GM12878 (cell line): Measurements from ENCODE around the gene CHAC2. TPM values are rescaled to one million over a fixed set of nuclear protein-coding genes. Genes with fewer than 3 reads are reported as not detected.

Source experiments
- ATAC-seq: fragments of 200-7000 bp; cut with Tn5 transposase; 3 replicates; pipeline ENCODE4 v1.9.1; 2020; ENCODE audit warnings: mild to moderate bottlenecking, moderate library complexity
- BruUV-seq: library from RNA; stranded (reverse); fragments of 400-500 nt; replicated peaks from 2 replicates; lab custom pipeline; 2021; lab: Mats Ljungman, UMichigan
- CTCF ChIA-PET: fragments of 300-600 bp; sonication (Branson Sonifier 250); formaldehyde crosslinking; extraction: SDS; loops from one replicate; lab custom pipeline; 2021; ENCODE audit warnings: inconsistent platforms; lab: Yijun Ruan, JAX
- POLR2A ChIA-PET: fragments of 350-600 bp; formaldehyde crosslinking; extraction: SDS; loops from one replicate; lab custom pipeline; 2021; ENCODE audit warnings: inconsistent platforms; lab: Charles Lee
- RAD21 ChIA-PET: fragments of 300-600 bp; sonication (Branson Sonifier 250); formaldehyde crosslinking; loops from one replicate; lab custom pipeline; 2023; ENCODE audit warnings: antibody characterized with exemption; ENCODE audit not compliant: unreplicated experiment; lab: Charles Lee
- SMC1A ChIA-PET: fragments of 300-600 bp; sonication (Branson Sonifier 250); formaldehyde crosslinking; loops from one replicate; lab custom pipeline; 2023; ENCODE audit not compliant: unreplicated experiment, uncharacterized antibody; lab: Charles Lee
- DNase-seq: peaks from one replicate; pipeline ENCODE4 v3.0.0-alpha.2; 2011; ENCODE audit warnings: low read depth, low spot score
- FAIRE-seq: peaks from 3 replicates; lab custom pipeline; 2011; peaks lifted over from hg19 to GRCh38; lab: Jason Lieb, UNC
- H2AFZ ChIP-seq: 2 replicates; pipeline ENCODE4 v1.6.0; 2011; ENCODE audit warnings: low read depth, low read length, control low read depth; ENCODE audit not compliant: control insufficient read depth
- H3K27ac ChIP-seq: 2 replicates; pipeline ENCODE4 v1.5.1; 2011; ENCODE audit warnings: control low read depth; ENCODE audit not compliant: control insufficient read depth, insufficient read depth
- H3K27me3 ChIP-seq, 2 experiments: replicated peaks in 1 of 2; 2 replicates each; pipeline versions ENCODE4 v1.6.0 to v1.6.1; 2011; ENCODE audit warnings: low read length in 1 of 2; ENCODE audit not compliant: control insufficient read depth in 2 of 2, insufficient read depth in 2 of 2
- H3K36me3 ChIP-seq, 2 experiments: 2 replicates each; pipeline ENCODE4 v1.5.1; 2011; ENCODE audit warnings: low read length in 1 of 2; ENCODE audit not compliant: control insufficient read depth in 2 of 2, insufficient read depth in 2 of 2
- H3K4me1 ChIP-seq: 2 replicates; pipeline ENCODE4 v1.6.1; 2011; ENCODE audit warnings: mild to moderate bottlenecking, low read length, moderate library complexity, mixed read lengths; ENCODE audit not compliant: control insufficient read depth, insufficient read depth
- H3K4me2 ChIP-seq: 2 replicates; pipeline ENCODE4 v1.6.0; 2011; ENCODE audit warnings: control low read depth; ENCODE audit not compliant: control insufficient read depth, insufficient read depth
- H3K4me3 ChIP-seq: fragments of 200-600 bp; sonication (generic); 2 replicates; pipeline ENCODE4 v1.5.1; 2016
- H3K79me2 ChIP-seq: 2 replicates; pipeline ENCODE4 v1.6.0; 2011; ENCODE audit warnings: low read length; ENCODE audit not compliant: control insufficient read depth, insufficient read depth
- H3K9ac ChIP-seq: 2 replicates; pipeline ENCODE4 v1.8.0; 2011; ENCODE audit warnings: low read length, control low read depth, mixed read lengths; ENCODE audit not compliant: control insufficient read depth, insufficient read depth
- H3K9me3 ChIP-seq: replicated peaks from 3 replicates; pipeline ENCODE4 v1.5.1; 2011; ENCODE audit warnings: mild to moderate bottlenecking, low read length; ENCODE audit not compliant: control insufficient read depth, insufficient read depth
- H4K20me1 ChIP-seq: 2 replicates; pipeline ENCODE4 v1.6.0; 2011; ENCODE audit not compliant: control insufficient read depth, insufficient read depth
- CTCF ChIP-seq, 3 experiments: IDR thresholded peaks in 2 of 3; conservative IDR thresholded peaks in 1 of 3; 2 replicates each; pipeline ENCODE4 v1.5.1; 2011; ENCODE audit warnings: low read depth in 3 of 3, low read length in 3 of 3, mild to moderate bottlenecking in 3 of 3, control low read depth in 2 of 3, moderate library complexity in 2 of 3, inconsistent platforms in 1 of 3, mixed read lengths in 1 of 3; ENCODE audit not compliant: control insufficient read depth in 2 of 3, insufficient read depth in 1 of 3; ENCODE audit errors: extremely low read depth in 1 of 3
- E2F8 ChIP-seq: fragments of 450-650 bp; IDR thresholded peaks from 2 replicates; pipeline ENCODE4 v1.6.1; 2018; ENCODE audit warnings: mild to moderate bottlenecking, low read depth, moderate library complexity; ENCODE audit not compliant: partially characterized antibody
- FOXM1 ChIP-seq: IDR thresholded peaks from 2 replicates; pipeline ENCODE4 v1.6.1; 2012; ENCODE audit warnings: low read depth, mild to moderate bottlenecking, inconsistent platforms, low read length, moderate library complexity
- GATAD2B ChIP-seq: fragments of 450-650 bp; conservative IDR thresholded peaks from 2 replicates; pipeline ENCODE4 v1.6.1; 2017; ENCODE audit warnings: low read depth, mild to moderate bottlenecking, moderate library complexity
- RAD21 ChIP-seq: IDR thresholded peaks from 2 replicates; pipeline ENCODE4 v1.6.1; 2011; ENCODE audit warnings: mild to moderate bottlenecking, low read depth, low read length, moderate library complexity; ENCODE audit not compliant: insufficient read depth
- SMAD1 ChIP-seq: fragments of 450-650 bp; IDR thresholded peaks from 2 replicates; pipeline ENCODE4 v1.6.1; 2018; ENCODE audit warnings: mild to moderate bottlenecking, low read depth; ENCODE audit not compliant: partially characterized antibody
- SRF ChIP-seq, 2 experiments: IDR thresholded peaks; 2 replicates each; pipeline ENCODE4 v1.6.1; 2011; ENCODE audit warnings: low read depth in 2 of 2, low read length in 2 of 2, mild to moderate bottlenecking in 1 of 2, moderate library complexity in 1 of 2
- in situ Hi-C: fragments of 300-500 bp; cut with MboI; formaldehyde crosslinking; loops from 9 replicates; pipeline ENCODE4 v1.14.3; 2018; ENCODE audit warnings: mixed read lengths
- intact Hi-C: fragments of 100-400 bp; cut with micrococcal nuclease; formaldehyde crosslinking; loops from one replicate; pipeline ENCODE4 v1.14.2; 2022; ENCODE audit not compliant: unreplicated experiment
- polyA plus RNA-seq, 11 experiments: library from polyadenylated mRNA; depleted of rRNA in 4 of 11; unstranded in 6 of 11; stranded (reverse) in 5 of 11; fragments of >200 nt; fragmentation: Nextera tagmentation in 4 of 11; fragmentation: Illumina TruSeq in 1 of 11; extraction: Ambion mirVana in 4 of 11; extraction: Trizol in 1 of 11; gene quantifications; 1 replicate in 1 of 11; 2 replicates in 10 of 11; pipeline versions ENCODE4 v1.2.1 to v1.2.3, GENCODE V29; 2011 to 2016; ENCODE audit warnings: inconsistent platforms in 2 of 11, missing spikeins in 2 of 11, low read depth in 1 of 11
- total RNA-seq, 4 experiments: library from RNA; depleted of rRNA in 3 of 4; stranded (reverse); fragments of >200 nt in 3 of 4; fragmentation: Illumina TruSeq in 1 of 4; extraction: Trizol in 1 of 4; gene quantifications; 2 replicates each; pipeline versions ENCODE4 v1.2.1 to v1.2.3, GENCODE V29; 2013 to 2021

Gene CHAC2
- total and polyA plus RNA-seq, 10 of the 15 experiments (the other 5 are each of a cell fraction or from before 2014, with no cell fraction given): 11.0 to 67.6 (median 25.0) TPM

DNA sequence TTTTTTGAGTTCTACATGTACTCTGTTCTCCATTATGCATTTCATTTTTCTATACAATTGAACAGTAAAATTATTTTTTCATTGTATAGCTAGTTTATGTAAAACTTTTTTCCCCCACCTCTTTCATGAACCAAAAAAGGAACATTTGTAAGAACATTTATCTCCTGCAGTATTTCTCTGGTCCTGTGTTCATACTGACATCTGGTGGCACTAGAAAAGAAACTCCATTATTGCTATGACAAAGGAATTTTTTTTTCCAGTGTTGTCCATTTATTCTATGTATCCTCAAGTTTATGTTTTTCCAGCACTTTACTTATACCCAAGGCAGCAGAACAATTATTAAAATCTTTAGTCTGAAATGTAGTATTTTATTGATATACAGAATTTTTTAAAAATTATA is 27.4 kb upstream of the CHAC2 start:
- Histone ChIP-seq H3K4me3 (no peak overlapping the region), H3K4me2 (no peak overlapping the region), H3K9ac (no peak overlapping the region), H4K20me1 (no peaks in the 10 kb centered on the region), H3K79me2 (no peaks in the 10 kb centered on the region), H3K27ac (no peak overlapping the region), H2AFZ (no peak overlapping the region), H3K9me3 (no peaks in the 10 kb centered on the region), H3K4me1 (no peaks in the 10 kb centered on the region; the same call in 1 of the 2 replicates), H3K27me3 (no peaks in the 10 kb centered on the region), H3K36me3 (no peaks in the 10 kb centered on the region)
- TF ChIP-seq GATAD2B (no peak), FOXM1 (no peak), E2F8 (no peak), SRF (IDR thresholded peaks at IDR 0.05; ENCODE audit: low read depth in 2 of 2, low read length in 2 of 2) (no peak), SMAD1 (no peak), RAD21 (peak; percentile 60), CTCF (IDR thresholded peaks at IDR 0.05 in 2 of 3, conservative IDR thresholded peaks at IDR 0.05 in 1 of 3; ENCODE audit: control insufficient read depth in 2 of 3, extremely low read depth in 1 of 3, insufficient read depth in 1 of 3, low read depth in 3 of 3, low read length in 3 of 3) (peak; percentile 10 to 32 (median 21); a peak in 3 of 6 replicates)
- in situ Hi-C loops: no loop called here
- SMC1A ChIA-PET: interaction anchor here (0.7 kb wide), 1 partner anchor 317 kb away, joined by 4 read pairs; no protein-coding TSS in a partner anchor
- BruUV-seq: no TSS peak
- CTCF ChIA-PET: interaction anchor here (1.0 to 1.5 kb wide), 2 partner anchors 8 to 10 kb away, joined by 3 read pairs; no protein-coding TSS in a partner anchor
- no peak for DNase-seq
- no peak for ATAC-seq
- FAIRE-seq: peak; percentile 13
- intact Hi-C loops: loop anchor here (5.0 kb wide), 1 partner anchor 318 kb away; no protein-coding TSS in a partner anchor
- POLR2A ChIA-PET: no interaction called here
- RAD21 ChIA-PET: no interaction called here
